Gastroesophageal sphincter (tissue), 3 donors: Measurements from ENCODE around the gene WDR43.

Experiments used
- POLR2A ChIP-seq, 2 donors: fragments of 450-650 bp; IDR thresholded peaks; one replicate each; pipeline ENCODE4 v1.6.1; 2017; ENCODE audit warnings: antibody characterized with exemption in 2 of 2, mild to moderate bottlenecking in 2 of 2, moderate library complexity in 1 of 2
- TF ChIP-seq, protein P1 (sequence below), 4 experiments: fragments of 200-600 bp in 2 of 4; fragments of 450-650 bp in 2 of 4; sonication (generic) in 1 of 4; IDR thresholded peaks; one replicate each; pipeline ENCODE4 v1.5.1; 2017 to 2019; ENCODE audit warnings: antibody characterized with exemption in 4 of 4, mild to moderate bottlenecking in 2 of 4, moderate library complexity in 2 of 4

DNA sequence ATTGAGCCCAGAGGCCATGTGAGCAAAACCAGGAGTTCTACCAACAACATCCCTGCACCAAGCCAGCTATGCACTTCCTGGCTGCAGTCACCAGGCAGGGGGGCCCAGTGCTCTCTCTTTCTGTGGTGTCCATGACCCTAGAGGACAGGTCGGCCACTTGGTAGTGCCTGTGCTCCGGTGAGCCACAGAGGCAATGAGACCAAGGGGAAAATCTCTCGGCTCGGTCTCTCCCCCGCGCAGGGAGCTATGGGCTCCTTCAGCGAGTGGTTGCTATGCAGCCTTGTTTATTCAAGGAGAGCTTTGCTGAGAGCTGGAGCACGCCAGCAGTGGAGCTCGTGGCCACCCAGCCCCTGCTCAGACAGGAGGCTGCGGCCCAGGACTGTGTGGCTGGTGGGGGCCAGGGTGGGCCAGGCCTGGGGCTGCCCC lies 86.6 kb downstream of the WDR43 start, which contains the start of gene TOGARAM2:
- TF ChIP-seq, protein P1, sequence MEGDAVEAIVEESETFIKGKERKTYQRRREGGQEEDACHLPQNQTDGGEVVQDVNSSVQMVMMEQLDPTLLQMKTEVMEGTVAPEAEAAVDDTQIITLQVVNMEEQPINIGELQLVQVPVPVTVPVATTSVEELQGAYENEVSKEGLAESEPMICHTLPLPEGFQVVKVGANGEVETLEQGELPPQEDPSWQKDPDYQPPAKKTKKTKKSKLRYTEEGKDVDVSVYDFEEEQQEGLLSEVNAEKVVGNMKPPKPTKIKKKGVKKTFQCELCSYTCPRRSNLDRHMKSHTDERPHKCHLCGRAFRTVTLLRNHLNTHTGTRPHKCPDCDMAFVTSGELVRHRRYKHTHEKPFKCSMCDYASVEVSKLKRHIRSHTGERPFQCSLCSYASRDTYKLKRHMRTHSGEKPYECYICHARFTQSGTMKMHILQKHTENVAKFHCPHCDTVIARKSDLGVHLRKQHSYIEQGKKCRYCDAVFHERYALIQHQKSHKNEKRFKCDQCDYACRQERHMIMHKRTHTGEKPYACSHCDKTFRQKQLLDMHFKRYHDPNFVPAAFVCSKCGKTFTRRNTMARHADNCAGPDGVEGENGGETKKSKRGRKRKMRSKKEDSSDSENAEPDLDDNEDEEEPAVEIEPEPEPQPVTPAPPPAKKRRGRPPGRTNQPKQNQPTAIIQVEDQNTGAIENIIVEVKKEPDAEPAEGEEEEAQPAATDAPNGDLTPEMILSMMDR (IDR thresholded peaks at IDR 0.05), result no peak
- no peak for TF ChIP-seq POLR2A (IDR thresholded peaks at IDR 0.05)
